ENCODE results near the gene KIF5B.
"Not testable (repeated sequence)": the region's sequence is repeated elsewhere in the genome, so short reads cannot be mapped to it uniquely, and the experiment has no call there.

The KIF5B gene

GRCh38 chr10:31990937-31991336 lies 65.3 kb downstream of the KIF5B start:
- H3K9ac ChIP-seq (ENCODE audit: low read length) = no peak overlapping the region

DNA sequence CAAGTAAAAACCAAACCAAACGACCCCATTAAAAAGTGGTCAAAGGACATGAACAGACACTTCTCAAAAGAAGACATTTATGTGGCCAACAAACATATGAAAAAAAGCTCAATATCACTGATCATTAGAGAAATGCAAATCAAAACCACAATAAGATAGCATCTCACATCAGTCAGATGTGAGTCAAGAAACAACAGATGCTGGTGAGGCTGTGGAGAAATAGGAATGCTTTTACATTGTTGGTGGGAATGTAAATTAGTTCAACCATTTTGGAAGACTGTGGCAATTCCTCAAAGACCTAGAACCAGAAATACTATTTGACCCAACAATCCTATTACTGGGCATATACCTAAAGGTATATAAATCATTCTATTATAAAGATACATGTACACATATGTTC lies 68.4 kb downstream of the KIF5B start:
- H3K4me1 ChIP-seq (ENCODE audit: insufficient read depth, low read length, severe bottlenecking); H3K9ac ChIP-seq (ENCODE audit: low read length): not testable (repeated sequence)

More at GRCh38 chr10:31990937-31991336, 65.3 kb downstream of the KIF5B start:
- Histone ChIP-seq H3K4me2 (ENCODE audit: low read length) (no peak overlapping the region), H3F3A (ENCODE audit: insufficient read depth, low read length) (no peaks in the 10 kb centered on the region), H3K9me3 (ENCODE audit: low read length) (no peaks in the 10 kb centered on the region), H3K4me1 (ENCODE audit: insufficient read depth, low read length, severe bottlenecking) (no peaks in the 10 kb centered on the region), H3K36me3 (ENCODE audit: insufficient read depth, low read length) (no peaks in the 10 kb centered on the region), H3K9me2 (ENCODE audit: low read depth, low read length) (no peaks in the 10 kb centered on the region), H3K4me3 (ENCODE audit: low read depth, low read length, poor library complexity, severe bottlenecking) (no peak overlapping the region), H4K20me1 (ENCODE audit: insufficient read depth, low read length) (no peaks in the 10 kb centered on the region), H3K79me2 (ENCODE audit: insufficient read depth, low read length) (no peaks in the 10 kb centered on the region), H3K27ac (ENCODE audit: low read depth, low read length, poor library complexity, severe bottlenecking) (no peak overlapping the region), H2AFZ (ENCODE audit: low read length) (no peak overlapping the region), H3K27me3 (ENCODE audit: insufficient read depth, low read length) (no peaks in the 10 kb centered on the region)
- TF ChIP-seq CTCF (IDR thresholded peaks at IDR 0.05; ENCODE audit: low read length) (no peak), EZH2 (IDR thresholded peaks at IDR 0.05; ENCODE audit: borderline replicate concordance, low read length) (no peak)

GRCh38 chr10:31982111-31982510 lies 74.1 kb downstream of the KIF5B start:
- no peak for TF ChIP-seq CTCF (IDR thresholded peaks at IDR 0.05; ENCODE audit: low read length)
- TF ChIP-seq EZH2 (IDR thresholded peaks at IDR 0.05; ENCODE audit: borderline replicate concordance, low read length) = no peak
- Histone ChIP-seq H3K4me3 (ENCODE audit: low read depth, low read length, poor library complexity, severe bottlenecking) (no peak overlapping the region), H3K36me3 (ENCODE audit: insufficient read depth, low read length) (no peaks in the 10 kb centered on the region), H2AFZ (ENCODE audit: low read length) (no peak overlapping the region), H3K9ac (ENCODE audit: low read length) (no peak overlapping the region), H3K27ac (ENCODE audit: low read depth, low read length, poor library complexity, severe bottlenecking) (no peak overlapping the region), H3K9me2 (ENCODE audit: low read depth, low read length) (no peaks in the 10 kb centered on the region), H3K27me3 (ENCODE audit: insufficient read depth, low read length) (no peaks in the 10 kb centered on the region), H3K4me1 (ENCODE audit: insufficient read depth, low read length, severe bottlenecking) (peaks cover 6% of the 10 kb centered on the region), H3K4me2 (ENCODE audit: low read length) (no peak overlapping the region), H3K79me2 (ENCODE audit: insufficient read depth, low read length) (no peaks in the 10 kb centered on the region), H4K20me1 (ENCODE audit: insufficient read depth, low read length) (no peaks in the 10 kb centered on the region), H3K9me3 (ENCODE audit: low read length) (no peaks in the 10 kb centered on the region), H3F3A (ENCODE audit: insufficient read depth, low read length) (no peaks in the 10 kb centered on the region)

More for the DNA sequence above, 68.4 kb downstream of the KIF5B start:
- H3K27me3 ChIP-seq (ENCODE audit: insufficient read depth, low read length); H3K27ac ChIP-seq (ENCODE audit: low read depth, low read length, poor library complexity, severe bottlenecking); H3K9me2 ChIP-seq (ENCODE audit: low read depth, low read length); H3K9me3 ChIP-seq (ENCODE audit: low read length); H3F3A ChIP-seq (ENCODE audit: insufficient read depth, low read length); H4K20me1 ChIP-seq (ENCODE audit: insufficient read depth, low read length); H3K4me3 ChIP-seq (ENCODE audit: low read depth, low read length, poor library complexity, severe bottlenecking); H3K4me2 ChIP-seq (ENCODE audit: low read length); H3K79me2 ChIP-seq (ENCODE audit: insufficient read depth, low read length); H2AFZ ChIP-seq (ENCODE audit: low read length); H3K36me3 ChIP-seq (ENCODE audit: insufficient read depth, low read length): not testable (repeated sequence)

- no peak overlapping the region for H3K4me3 ChIP-seq (ENCODE audit: low read depth, low read length, poor library complexity, severe bottlenecking)
- no peaks in the 10 kb centered on the region for H3F3A ChIP-seq (ENCODE audit: insufficient read depth, low read length)
- H3K9me2 ChIP-seq (ENCODE audit: low read depth, low read length) = no peaks in the 10 kb centered on the region
- H3K9ac ChIP-seq (ENCODE audit: low read length) = no peak overlapping the region
- no peaks in the 10 kb centered on the region for H3K27me3 ChIP-seq (ENCODE audit: insufficient read depth, low read length)
- H3K4me1 ChIP-seq (ENCODE audit: insufficient read depth, low read length, severe bottlenecking) = peaks cover 8% of the 10 kb centered on the region
- no peak overlapping the region for H3K4me2 ChIP-seq (ENCODE audit: low read length)
- TF ChIP-seq CTCF (IDR thresholded peaks at IDR 0.05; ENCODE audit: low read length) = no peak
- TF ChIP-seq EZH2 (IDR thresholded peaks at IDR 0.05; ENCODE audit: borderline replicate concordance, low read length) = no peak
- no peaks in the 10 kb centered on the region for H4K20me1 ChIP-seq (ENCODE audit: insufficient read depth, low read length)
- H3K36me3 ChIP-seq (ENCODE audit: insufficient read depth, low read length) = no peaks in the 10 kb centered on the region
- no peaks in the 10 kb centered on the region for H3K9me3 ChIP-seq (ENCODE audit: low read length)
- no peak overlapping the region for H2AFZ ChIP-seq (ENCODE audit: low read length)
- H3K27ac ChIP-seq (ENCODE audit: low read depth, low read length, poor library complexity, severe bottlenecking) = no peak overlapping the region
- no peaks in the 10 kb centered on the region for H3K79me2 ChIP-seq (ENCODE audit: insufficient read depth, low read length)
These were observed 75.8 kb downstream of the KIF5B start for GRCh38 chr10:31980471-31980870.

- H2AFZ ChIP-seq (ENCODE audit: low read length); H3K9me3 ChIP-seq (ENCODE audit: low read length); H3K9ac ChIP-seq (ENCODE audit: low read length); H4K20me1 ChIP-seq (ENCODE audit: insufficient read depth, low read length); H3K4me3 ChIP-seq (ENCODE audit: low read depth, low read length, poor library complexity, severe bottlenecking); H3K9me2 ChIP-seq (ENCODE audit: low read depth, low read length); H3K27me3 ChIP-seq (ENCODE audit: insufficient read depth, low read length); H3K79me2 ChIP-seq (ENCODE audit: insufficient read depth, low read length); H3F3A ChIP-seq (ENCODE audit: insufficient read depth, low read length); H3K4me1 ChIP-seq (ENCODE audit: insufficient read depth, low read length, severe bottlenecking); H3K27ac ChIP-seq (ENCODE audit: low read depth, low read length, poor library complexity, severe bottlenecking); H3K36me3 ChIP-seq (ENCODE audit: insufficient read depth, low read length); H3K4me2 ChIP-seq (ENCODE audit: low read length): not testable (repeated sequence)
These were observed 77.2 kb downstream of the KIF5B start for GRCh38 chr10:31979071-31979470.

All from OCI-LY1 (cell line).